ENCODE results near the gene SF3B3.

The SF3B3 gene

GRCh38 chr16:70548936-70549335 lies 25.3 kb downstream of the SF3B3 start:
- in situ Hi-C loops (cut with HindIII; ENCODE audit: low sequenced_read_pairs) = no loop called here
- DNase-seq (ENCODE audit: low read depth, low spot score) = no peak
- no peak overlapping the region for H3K4me3 ChIP-seq (ENCODE audit: low read depth, low read length)
- TF ChIP-seq, protein P1, sequence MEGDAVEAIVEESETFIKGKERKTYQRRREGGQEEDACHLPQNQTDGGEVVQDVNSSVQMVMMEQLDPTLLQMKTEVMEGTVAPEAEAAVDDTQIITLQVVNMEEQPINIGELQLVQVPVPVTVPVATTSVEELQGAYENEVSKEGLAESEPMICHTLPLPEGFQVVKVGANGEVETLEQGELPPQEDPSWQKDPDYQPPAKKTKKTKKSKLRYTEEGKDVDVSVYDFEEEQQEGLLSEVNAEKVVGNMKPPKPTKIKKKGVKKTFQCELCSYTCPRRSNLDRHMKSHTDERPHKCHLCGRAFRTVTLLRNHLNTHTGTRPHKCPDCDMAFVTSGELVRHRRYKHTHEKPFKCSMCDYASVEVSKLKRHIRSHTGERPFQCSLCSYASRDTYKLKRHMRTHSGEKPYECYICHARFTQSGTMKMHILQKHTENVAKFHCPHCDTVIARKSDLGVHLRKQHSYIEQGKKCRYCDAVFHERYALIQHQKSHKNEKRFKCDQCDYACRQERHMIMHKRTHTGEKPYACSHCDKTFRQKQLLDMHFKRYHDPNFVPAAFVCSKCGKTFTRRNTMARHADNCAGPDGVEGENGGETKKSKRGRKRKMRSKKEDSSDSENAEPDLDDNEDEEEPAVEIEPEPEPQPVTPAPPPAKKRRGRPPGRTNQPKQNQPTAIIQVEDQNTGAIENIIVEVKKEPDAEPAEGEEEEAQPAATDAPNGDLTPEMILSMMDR (IDR thresholded peaks at IDR 0.05; ENCODE audit: low read depth, low read length) = no peak

GRCh38 chr16:70550082-70550481 lies 26.5 kb downstream of the SF3B3 start:
- in situ Hi-C loops (cut with HindIII; ENCODE audit: low sequenced_read_pairs) = no loop called here
- DNase-seq (ENCODE audit: low read depth, low spot score) = no peak
- H3K4me3 ChIP-seq (ENCODE audit: low read depth, low read length) = no peak overlapping the region
- TF ChIP-seq, protein P1 (IDR thresholded peaks at IDR 0.05; ENCODE audit: low read depth, low read length) = no peak

DNA sequence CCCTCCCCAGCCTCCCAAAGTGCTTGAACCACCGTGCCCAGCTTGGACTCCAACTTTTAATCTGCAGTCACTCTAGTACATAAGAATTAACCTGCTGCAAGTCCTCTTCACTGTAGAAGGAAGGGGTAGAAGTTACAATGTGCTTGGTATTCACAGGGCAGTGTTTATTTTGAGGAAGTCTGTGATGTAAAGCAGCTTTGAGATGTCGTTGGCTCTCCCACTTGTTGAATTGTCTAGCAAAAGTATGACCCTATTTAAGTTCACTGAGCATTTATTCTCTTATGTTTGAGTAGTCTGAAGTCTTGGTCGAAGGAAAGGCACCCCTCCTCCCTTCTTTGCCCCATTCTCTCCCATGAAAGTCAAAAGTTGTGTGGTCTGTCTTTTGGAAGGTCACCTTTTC lies 28.2 kb downstream of the SF3B3 start:
- DNase-seq (ENCODE audit: low read depth, low spot score) = no peak
- in situ Hi-C loops (cut with HindIII; ENCODE audit: low sequenced_read_pairs) = no loop called here
- TF ChIP-seq, protein P1 (IDR thresholded peaks at IDR 0.05; ENCODE audit: low read depth, low read length) = no peak

DNA sequence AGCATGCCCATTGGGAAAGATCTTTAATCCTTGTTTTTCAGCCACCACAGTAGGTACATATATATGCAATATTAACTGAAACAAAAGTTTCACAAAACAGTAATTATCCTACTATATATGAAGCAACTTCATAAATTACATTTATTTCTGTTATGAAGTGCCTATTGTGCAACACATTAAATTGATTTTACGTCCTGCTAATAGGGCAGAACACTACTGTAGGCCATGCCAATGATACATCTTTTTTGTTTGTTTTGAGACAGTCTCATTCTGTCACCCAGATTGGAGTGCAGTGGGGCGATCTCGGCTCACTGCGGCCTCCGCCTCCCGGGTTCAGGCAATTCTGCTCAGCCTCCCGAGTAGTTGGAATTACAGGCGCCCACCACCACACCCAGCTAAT lies 29.1 kb downstream of the SF3B3 start:
- no peak for DNase-seq (ENCODE audit: low read depth, low spot score)
- in situ Hi-C loops (cut with HindIII; ENCODE audit: low sequenced_read_pairs) = no loop called here
- TF ChIP-seq, protein P1 (IDR thresholded peaks at IDR 0.05; ENCODE audit: low read depth, low read length) = no peak
- H3K4me3 ChIP-seq (ENCODE audit: low read depth, low read length) = no peak overlapping the region

More for the DNA sequence above, 28.2 kb downstream of the SF3B3 start:
- H3K4me3 ChIP-seq (ENCODE audit: low read depth, low read length) = no peak overlapping the region

DNA sequence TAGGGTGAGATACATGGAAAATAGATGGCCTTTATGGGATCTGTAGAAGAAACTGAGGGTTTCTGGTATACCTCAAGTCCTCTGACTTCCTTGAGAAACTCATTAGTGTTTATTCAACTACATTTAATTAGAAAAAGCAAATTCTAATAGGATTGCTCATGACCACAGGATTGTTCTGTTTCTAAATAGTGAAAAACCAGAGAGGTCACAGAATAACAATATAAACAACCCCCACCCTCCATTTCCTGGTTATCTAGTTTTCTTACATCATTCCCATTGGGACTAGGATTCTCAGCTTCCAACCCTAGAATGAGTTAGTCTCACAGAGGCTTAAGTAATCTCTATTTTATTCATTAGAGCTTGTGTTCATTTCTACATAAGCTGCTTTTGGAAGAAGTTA lies 30.0 kb downstream of the SF3B3 start:
- in situ Hi-C loops (cut with HindIII; ENCODE audit: low sequenced_read_pairs) = no loop called here
- TF ChIP-seq, protein P1 (IDR thresholded peaks at IDR 0.05; ENCODE audit: low read depth, low read length) = no peak
- peak; percentile 77 for DNase-seq (ENCODE audit: low read depth, low spot score)
- H3K4me3 ChIP-seq (ENCODE audit: low read depth, low read length) = no peak overlapping the region

DNA sequence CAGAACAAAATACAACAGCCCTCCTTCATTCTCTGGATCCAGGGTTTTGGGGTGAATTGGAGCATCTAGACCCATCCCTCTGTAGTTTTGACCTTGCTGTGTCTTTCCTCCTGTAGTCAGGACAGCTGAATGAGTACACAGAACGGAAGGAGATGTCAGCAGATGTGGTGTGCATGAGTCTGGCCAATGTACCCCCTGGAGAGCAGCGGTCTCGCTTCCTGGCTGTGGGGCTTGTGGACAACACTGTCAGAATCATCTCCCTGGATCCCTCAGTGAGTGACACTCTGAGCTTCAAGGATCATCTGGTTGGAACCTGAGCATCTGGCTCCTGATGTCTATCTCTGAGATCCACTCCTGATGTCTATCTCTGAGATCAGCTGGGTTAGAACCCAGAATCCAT lies 32.4 kb downstream of the SF3B3 start:
- in situ Hi-C loops (cut with HindIII; ENCODE audit: low sequenced_read_pairs) = no loop called here
- H3K4me3 ChIP-seq (ENCODE audit: low read depth, low read length) = no peak overlapping the region
- TF ChIP-seq, protein P1 (IDR thresholded peaks at IDR 0.05; ENCODE audit: low read depth, low read length) = no peak
- DNase-seq (ENCODE audit: low read depth, low spot score) = peak; percentile 39

DNA sequence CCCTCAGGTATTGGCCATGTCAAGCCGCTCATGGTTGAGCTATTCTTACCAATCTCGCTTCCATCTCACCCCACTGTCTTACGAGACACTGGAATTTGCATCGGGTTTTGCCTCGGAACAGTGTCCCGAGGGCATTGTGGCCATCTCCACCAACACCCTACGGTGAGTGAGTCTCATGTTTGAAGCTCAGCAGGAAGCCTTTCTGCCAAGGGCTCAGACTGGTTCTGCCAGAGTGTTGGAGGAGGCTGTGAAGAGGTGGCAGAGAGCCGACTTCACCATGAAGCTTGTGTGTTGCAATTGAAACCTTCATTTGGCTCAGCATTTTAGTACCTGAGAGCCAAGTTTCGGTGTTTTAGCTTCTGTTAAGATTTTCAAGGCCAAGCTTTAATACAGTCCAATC lies 38.0 kb downstream of the SF3B3 start:
- H3K4me3 ChIP-seq (ENCODE audit: low read depth, low read length) = no peak overlapping the region
- DNase-seq (ENCODE audit: low read depth, low spot score) = no peak
- TF ChIP-seq, protein P1 (IDR thresholded peaks at IDR 0.05; ENCODE audit: low read depth, low read length) = no peak
- in situ Hi-C loops (cut with HindIII; ENCODE audit: low sequenced_read_pairs) = no loop called here

Data from astrocyte of the spinal cord (primary cell).